Esophagus squamous epithelium (tissue), 4 donors: ENCODE results near the gene CLK1.

Experiments used
- CTCF ChIP-seq, 6 experiments: fragments of 450-650 bp in 4 of 6; fragments of 200-600 bp in 2 of 6; sonication (generic) in 2 of 6; IDR thresholded peaks; one replicate each; pipeline ENCODE4 v1.5.1; 2016 to 2019; ENCODE audit warnings: antibody characterized with exemption in 6 of 6, mild to moderate bottlenecking in 4 of 6, moderate library complexity in 4 of 6
- POLR2A ChIP-seq, 4 donors: fragments of 450-650 bp; IDR thresholded peaks; one replicate each; pipeline ENCODE4 v1.6.1; 2017; ENCODE audit warnings: antibody characterized with exemption in 4 of 4, mild to moderate bottlenecking in 4 of 4, moderate library complexity in 3 of 4

GRCh38 chr2:200851398-200852248 lies 12.8 kb downstream of the CLK1 start:
- TF ChIP-seq POLR2A (IDR thresholded peaks at IDR 0.05) (no peak), CTCF (IDR thresholded peaks at IDR 0.05) (no peak)
